ENCODE measurements around the gene FKBP9. TPM values are rescaled to one million over a fixed set of nuclear protein-coding genes. Genes with fewer than 3 reads are reported as not detected.

Gene FKBP9, protein sequence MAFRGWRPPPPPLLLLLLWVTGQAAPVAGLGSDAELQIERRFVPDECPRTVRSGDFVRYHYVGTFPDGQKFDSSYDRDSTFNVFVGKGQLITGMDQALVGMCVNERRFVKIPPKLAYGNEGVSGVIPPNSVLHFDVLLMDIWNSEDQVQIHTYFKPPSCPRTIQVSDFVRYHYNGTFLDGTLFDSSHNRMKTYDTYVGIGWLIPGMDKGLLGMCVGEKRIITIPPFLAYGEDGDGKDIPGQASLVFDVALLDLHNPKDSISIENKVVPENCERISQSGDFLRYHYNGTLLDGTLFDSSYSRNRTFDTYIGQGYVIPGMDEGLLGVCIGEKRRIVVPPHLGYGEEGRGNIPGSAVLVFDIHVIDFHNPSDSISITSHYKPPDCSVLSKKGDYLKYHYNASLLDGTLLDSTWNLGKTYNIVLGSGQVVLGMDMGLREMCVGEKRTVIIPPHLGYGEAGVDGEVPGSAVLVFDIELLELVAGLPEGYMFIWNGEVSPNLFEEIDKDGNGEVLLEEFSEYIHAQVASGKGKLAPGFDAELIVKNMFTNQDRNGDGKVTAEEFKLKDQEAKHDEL
- total RNA-seq (2022) (74.3 and 82.6 TPM in 2 replicates), Bru-seq, nascent RNA (percentile 66 among the genes with signal in this experiment), BruChase-seq, experiment 1, labeled RNA remaining after a 2-hour chase (percentile 68 among the genes with signal in this experiment), BruChase-seq, experiment 2, labeled RNA remaining after a 6-hour chase (percentile 78 among the genes with signal in this experiment)
- long read RNA-seq, transcript FKBP9-201 (10 exons, 3,462 nt): major isoform, 92 of 114 reads
- long read RNA-seq, partial matches to known transcripts: 6 of 114 reads
- long read RNA-seq, other reads (novel, unspliced or antisense): 11 of 114 reads

GRCh38 chr7:32957326-32958045 lies at the start of gene FKBP9:
Gene FKBP9 (plus strand): TSS chr7:32957440. CDS start chr7:32957574, 134 bp downstream.
- intact Hi-C loops (cut with micrococcal nuclease; ENCODE audit: unreplicated experiment): loop anchor here (1.0 to 5.0 kb wide), 4 partner anchors 67 to 150 kb away; partner anchors contain the start of genes NT5C3A and RP9
- Mint-ChIP-seq H3K9me3 (ENCODE audit: unreplicated experiment) (no peaks in the 10 kb centered on the region), H3K4me1 (ENCODE audit: low read depth, unreplicated experiment) (no peaks in the 10 kb centered on the region), H3K27me3 (ENCODE audit: insufficient read depth, unreplicated experiment) (no peaks in the 10 kb centered on the region), H3K27ac (ENCODE audit: unreplicated experiment) (peak within 1 kb of the TSS; percentile 55), H3K4me3 (ENCODE audit: unreplicated experiment) (peak within 1 kb of the TSS; percentile 82), H3K36me3 (ENCODE audit: insufficient read depth, unreplicated experiment) (peaks cover 6% of the 10 kb centered on the region)
- no peak for TF ChIP-seq CTCF (IDR thresholded peaks at IDR 0.05; ENCODE audit: insufficient read depth in 1 of 2, low read depth in 1 of 2, low read length in 1 of 2, severe bottlenecking in 1 of 2, unreplicated experiment in 1 of 2)
- Histone ChIP-seq H3K9me3 (no peaks in the 10 kb centered on the region), H3K4me3 (ENCODE audit: low read depth, low read length) (peak within 1 kb of the TSS; percentile 95), H3K27me3 (replicated peaks; ENCODE audit: control insufficient read depth, insufficient read depth, low read length) (no peaks in the 10 kb centered on the region), H3K36me3 (ENCODE audit: control insufficient read depth, insufficient read depth, low read length) (no peaks in the 10 kb centered on the region), H3K4me1 (0 out of 2 replicates have a peak, but pooled peaks cover 6% of the 10 kb centered on the region)
- POLR2A ChIA-PET: interaction anchor here (0.6 to 1.5 kb wide), 4 partner anchors 64 to 462 kb away, joined by 4 to 13 read pairs (median 4); partner anchors contain the start of gene NT5C3A
- BruUV-seq (replicated peaks): no TSS peak
- DNase-seq: peak; percentile 86 to 93
- CTCF ChIA-PET: interaction anchor here (0.6 to 3.1 kb wide), 4 partner anchors 57 to 111 kb away, joined by 3 to 17 read pairs (median 3); partner anchors contain the start of gene NT5C3A

DNA sequence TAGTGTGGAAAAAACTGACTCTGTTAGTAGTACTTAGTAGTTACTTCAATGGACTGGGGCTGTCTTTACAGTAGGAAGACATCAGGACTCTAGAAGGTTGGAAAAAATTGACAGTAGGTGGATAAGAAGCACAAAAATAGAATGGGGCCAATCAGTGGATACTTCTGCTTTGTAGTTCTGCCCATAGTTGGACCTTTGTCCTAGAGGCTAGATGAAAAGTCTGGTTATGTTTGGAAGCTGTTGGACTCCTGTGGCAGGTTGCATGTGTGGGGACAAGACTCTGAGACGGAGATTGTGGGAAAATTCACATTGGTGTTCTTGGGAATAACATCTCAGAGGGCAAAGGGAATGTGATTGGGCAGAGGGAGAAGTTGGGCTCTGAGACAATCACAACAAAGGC lies 47.0 kb upstream of the FKBP9 start:
- TF ChIP-seq CTCF (IDR thresholded peaks at IDR 0.05; ENCODE audit: insufficient read depth in 1 of 2, low read depth in 1 of 2, low read length in 1 of 2, severe bottlenecking in 1 of 2, unreplicated experiment in 1 of 2): no peak

More for the DNA sequence above, 47.0 kb upstream of the FKBP9 start:
- H3K4me1 Mint-ChIP-seq (ENCODE audit: low read depth, unreplicated experiment): no peaks in the 10 kb centered on the region
- H3K4me3 ChIP-seq (ENCODE audit: low read depth, low read length): no peak overlapping the region
- H3K36me3 Mint-ChIP-seq (ENCODE audit: insufficient read depth, unreplicated experiment): peaks cover 12% of the 10 kb centered on the region
- H3K4me1 ChIP-seq: no peaks in the 10 kb centered on the region
- H3K36me3 ChIP-seq (ENCODE audit: control insufficient read depth, insufficient read depth, low read length): peaks cover 2% of the 10 kb centered on the region; the same call in 1 of the 2 replicates
- no peak for DNase-seq
- H3K27ac Mint-ChIP-seq (ENCODE audit: unreplicated experiment): no peak overlapping the region
- H3K4me3 Mint-ChIP-seq (ENCODE audit: unreplicated experiment): no peak overlapping the region
- H3K27me3 Mint-ChIP-seq (ENCODE audit: insufficient read depth, unreplicated experiment): no peaks in the 10 kb centered on the region
- ChIA-PET POLR2A (no interaction called here), CTCF (no interaction called here)
- H3K9me3 Mint-ChIP-seq (ENCODE audit: unreplicated experiment): no peaks in the 10 kb centered on the region
- BruUV-seq (replicated peaks): no TSS peak
- intact Hi-C loops (cut with micrococcal nuclease; ENCODE audit: unreplicated experiment): no loop called here
- H3K27me3 ChIP-seq (replicated peaks; ENCODE audit: control insufficient read depth, insufficient read depth, low read length): no peaks in the 10 kb centered on the region
- no peaks in the 10 kb centered on the region for H3K9me3 ChIP-seq

Data from Caco-2 (cell line).